ENCODE results near the gene DNAJC9. TPM values are rescaled to one million over a fixed set of nuclear protein-coding genes. Genes with fewer than 3 reads are reported as not detected.
A peak's percentile ranks its signal among the peaks of the same experiment; 100 is the strongest.
"Not testable (repeated sequence)": the region's sequence is repeated elsewhere in the genome, so short reads cannot be mapped to it uniquely, and the experiment has no call there.

Gene DNAJC9
- total and polyA plus RNA-seq, 2 experiments from 2014 or later = 18.6 to 26.6 TPM

- no peak for TF ChIP-seq CTCF (IDR thresholded peaks at IDR 0.05; ENCODE audit: low read depth, low read length)
- no peak for DNase-seq (ENCODE audit: low read depth in 1 of 2, low spot score in 1 of 2)
- Histone ChIP-seq H3K4me1 (ENCODE audit: low read depth) (no peaks in the 10 kb centered on the region), H3K27me3 (no peaks in the 10 kb centered on the region), H3K4me3 (no peak overlapping the region), H3K27ac (no peak overlapping the region), H3K9me3 (ENCODE audit: low read depth) (no peaks in the 10 kb centered on the region), H3K36me3 (no peaks in the 10 kb centered on the region)
Observed at GRCh38 chr10:73264423-73264822, 17.4 kb upstream of the DNAJC9 start.

- TF ChIP-seq CTCF (IDR thresholded peaks at IDR 0.05; ENCODE audit: low read depth, low read length) = peak; percentile 57
- H3K36me3 ChIP-seq = no peaks in the 10 kb centered on the region
Observed at GRCh38 chr10:73263693-73264347, 16.8 kb upstream of the DNAJC9 start.

DNA sequence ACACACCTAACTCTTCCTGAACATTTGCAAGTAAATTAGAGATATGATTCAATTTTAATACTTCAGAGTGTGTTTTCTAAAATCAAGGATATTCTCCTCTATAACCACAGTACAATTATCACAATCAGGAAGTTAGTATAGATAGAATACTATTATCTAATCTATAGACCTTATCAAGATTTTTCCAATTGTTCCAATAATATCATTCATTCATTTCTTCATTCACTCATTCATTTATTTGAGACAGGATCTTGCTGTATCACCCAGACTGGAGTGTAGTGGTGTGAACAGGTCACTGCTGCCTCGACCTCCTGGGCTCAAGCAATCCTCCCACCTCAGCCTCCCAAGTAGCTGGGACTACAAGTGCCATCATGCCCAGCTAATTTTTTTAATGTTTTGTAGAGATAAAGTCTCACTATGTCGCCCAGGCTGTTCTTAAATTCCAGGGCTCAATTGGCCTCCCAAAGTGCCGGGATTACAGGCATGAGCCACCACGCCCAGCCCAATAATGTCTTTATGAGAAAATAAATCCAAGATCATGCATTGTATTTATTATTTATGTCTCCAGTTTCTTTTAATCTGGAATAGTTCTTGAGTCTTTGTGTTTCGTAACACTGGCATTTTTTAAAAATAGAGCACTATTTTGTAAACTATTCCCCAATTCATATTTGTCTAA lies 16.0 kb upstream of the DNAJC9 start:
- DNase-seq (ENCODE audit: low read depth in 1 of 2, low spot score in 1 of 2) = no peak
- TF ChIP-seq CTCF (IDR thresholded peaks at IDR 0.05; ENCODE audit: low read depth, low read length) = no peak
- no peaks in the 10 kb centered on the region for H3K4me1 ChIP-seq (ENCODE audit: low read depth)
- H3K4me3 ChIP-seq = no peak overlapping the region
- H3K27ac ChIP-seq = no peak overlapping the region
- no peaks in the 10 kb centered on the region for H3K27me3 ChIP-seq
- H3K36me3 ChIP-seq = no peaks in the 10 kb centered on the region
- H3K9me3 ChIP-seq (ENCODE audit: low read depth) = no peaks in the 10 kb centered on the region

More at GRCh38 chr10:73263693-73264347, 16.8 kb upstream of the DNAJC9 start:
- H3K27me3 ChIP-seq = no peaks in the 10 kb centered on the region
- H3K4me3 ChIP-seq = no peak overlapping the region
- H3K4me1 ChIP-seq (ENCODE audit: low read depth) = no peaks in the 10 kb centered on the region
- peak in 1 of 2 donors; percentile 39 for DNase-seq (ENCODE audit: low read depth in 1 of 2, low spot score in 1 of 2)
- no peaks in the 10 kb centered on the region for H3K9me3 ChIP-seq (ENCODE audit: low read depth)
- H3K27ac ChIP-seq = no peak overlapping the region

DNA sequence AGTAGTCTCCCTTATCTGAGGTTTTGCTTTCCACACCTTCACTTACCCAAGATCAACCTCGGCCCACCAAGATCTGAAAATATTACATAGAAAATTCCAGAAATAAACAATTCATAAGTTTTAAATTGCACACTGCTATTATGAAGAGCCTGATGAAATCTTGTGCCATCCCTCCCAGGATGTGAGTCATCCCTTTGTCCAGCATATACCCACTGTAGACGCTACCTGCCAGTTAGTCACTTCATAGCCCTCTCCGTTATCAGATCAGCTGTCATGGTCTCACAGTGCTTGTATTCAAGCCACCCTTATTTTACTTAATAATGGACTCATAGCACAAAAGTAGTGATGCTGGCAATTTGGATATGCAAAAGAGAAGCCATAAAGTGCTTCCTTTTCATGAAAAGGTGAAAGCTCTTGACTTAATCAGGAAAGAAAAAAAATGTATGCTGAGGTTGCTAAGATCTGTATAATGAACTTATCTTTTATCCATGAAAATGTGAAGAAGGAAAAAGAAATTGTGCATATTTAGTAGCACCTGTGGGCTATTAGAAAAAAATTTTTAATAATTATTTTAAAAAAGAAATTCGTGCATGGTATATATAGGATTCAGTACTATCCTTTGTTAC lies 15.2 kb upstream of the DNAJC9 start:
- Histone ChIP-seq H3K4me3 (no peak overlapping the region), H3K36me3 (no peaks in the 10 kb centered on the region), H3K4me1 (ENCODE audit: low read depth) (no peaks in the 10 kb centered on the region), H3K27me3 (no peaks in the 10 kb centered on the region), H3K27ac (no peak overlapping the region), H3K9me3 (ENCODE audit: low read depth) (no peaks in the 10 kb centered on the region)
- TF ChIP-seq CTCF (IDR thresholded peaks at IDR 0.05; ENCODE audit: low read depth, low read length) = no peak
- peak in 1 of 2 donors; percentile 73 for DNase-seq (ENCODE audit: low read depth in 1 of 2, low spot score in 1 of 2)

DNA sequence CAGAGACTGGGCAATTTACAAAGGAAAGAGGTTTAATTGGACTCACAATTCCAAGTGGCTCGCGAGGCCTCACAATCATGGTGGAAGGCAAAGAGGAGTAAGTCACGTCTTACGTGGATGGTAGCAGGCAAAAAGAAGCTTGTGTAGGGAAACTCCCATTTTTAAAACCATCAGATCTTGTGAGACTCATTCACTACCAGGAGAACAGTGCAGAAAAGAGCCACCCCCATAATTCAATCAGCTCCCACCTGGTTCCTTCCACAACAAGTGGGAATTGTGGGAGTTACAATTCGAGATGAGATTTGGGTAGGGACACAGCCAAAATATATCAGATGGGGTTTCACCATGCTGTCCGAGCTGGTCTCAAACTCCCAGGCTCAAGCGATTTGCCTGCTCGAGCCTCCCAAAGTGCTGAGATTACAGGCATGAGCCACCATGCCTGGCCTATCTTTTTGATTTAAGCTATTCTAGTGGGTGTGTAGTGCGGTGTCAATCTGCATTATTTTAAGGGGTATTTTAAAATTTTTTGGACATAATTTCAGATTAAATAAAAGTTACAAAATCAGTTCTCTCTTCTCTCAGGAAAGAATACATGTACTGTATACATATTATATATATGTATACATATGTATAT lies 14.4 kb upstream of the DNAJC9 start:
- TF ChIP-seq CTCF (IDR thresholded peaks at IDR 0.05; ENCODE audit: low read depth, low read length) = no peak
- H3K9me3 ChIP-seq (ENCODE audit: low read depth) = no peaks in the 10 kb centered on the region
- no peak overlapping the region for H3K4me3 ChIP-seq
- H3K27me3 ChIP-seq = no peaks in the 10 kb centered on the region
- no peak for DNase-seq (ENCODE audit: low read depth in 1 of 2, low spot score in 1 of 2)
- no peaks in the 10 kb centered on the region for H3K4me1 ChIP-seq (ENCODE audit: low read depth)
- no peak overlapping the region for H3K27ac ChIP-seq
- H3K36me3 ChIP-seq = no peaks in the 10 kb centered on the region

DNA sequence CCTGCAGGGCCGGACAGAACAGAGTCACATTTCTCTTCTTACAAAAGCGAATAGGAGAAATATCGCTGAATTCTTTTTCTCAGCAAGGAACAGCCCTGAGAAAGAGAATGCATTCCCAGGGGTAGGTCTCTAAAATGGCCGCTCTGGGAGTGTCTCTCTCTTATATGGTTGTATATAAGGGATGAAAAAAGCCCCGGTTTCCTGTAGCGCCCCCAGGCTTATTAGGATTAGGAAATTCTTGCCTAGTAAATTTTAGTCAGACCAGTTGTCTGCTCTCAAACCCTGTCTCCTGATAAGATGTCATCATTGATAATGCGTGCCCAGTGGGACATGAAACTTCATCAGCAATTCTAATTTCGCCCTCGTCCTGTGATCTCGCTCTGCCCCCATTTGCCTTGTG lies 11.6 kb upstream of the DNAJC9 start:
- H3K4me1 ChIP-seq (ENCODE audit: low read depth); H3K4me3 ChIP-seq; H3K27me3 ChIP-seq; H3K27ac ChIP-seq; H3K36me3 ChIP-seq; DNase-seq (ENCODE audit: low read depth in 1 of 2, low spot score in 1 of 2); H3K9me3 ChIP-seq (ENCODE audit: low read depth): not testable (repeated sequence)
